OCI-LY7 (cell line): ENCODE results near the gene FAM180B. TPM values are rescaled to one million over a fixed set of nuclear protein-coding genes. Genes with fewer than 3 reads are reported as not detected.

Experiments
- BruUV-seq: library from RNA; stranded (reverse); fragments of 400-500 nt; replicated peaks from 2 replicates; lab custom pipeline; 2021; lab: Mats Ljungman, UMichigan
- CTCF ChIA-PET: fragments of 300-600 bp; sonication (Branson Sonifier 250); formaldehyde crosslinking; loops from one replicate; lab custom pipeline; 2022; ENCODE audit warnings: antibody characterized with exemption; ENCODE audit not compliant: unreplicated experiment; lab: Charles Lee
- POLR2A ChIA-PET: fragments of 300-600 bp; sonication (Branson Sonifier 250); formaldehyde crosslinking; loops from one replicate; lab custom pipeline; 2022; ENCODE audit warnings: antibody characterized with exemption; lab: Charles Lee
- DNase-seq: peaks from one replicate; pipeline ENCODE4 v3.0.0-alpha.2; 2015; ENCODE audit warnings: low spot score
- H2AFZ ChIP-seq: fragments of 200-600 bp; sonication (generic), shearing (Covaris generic); 2 replicates; pipeline ENCODE4 v1.6.1; 2014; ENCODE audit warnings: mild to moderate bottlenecking, antibody characterized with exemption, low read length, moderate library complexity
- H3K27ac ChIP-seq: fragments of 200-600 bp; sonication (generic); 2 replicates; pipeline ENCODE4 v1.5.1; 2014; ENCODE audit warnings: mixed run types, low read depth, mild to moderate bottlenecking, moderate library complexity, low read length, inconsistent platforms; ENCODE audit not compliant: poor library complexity, severe bottlenecking
- H3K36me3 ChIP-seq: fragments of 200-600 bp; sonication (generic); 2 replicates; pipeline ENCODE4 v1.6.1; 2014; ENCODE audit warnings: mild to moderate bottlenecking, antibody characterized with exemption, low read length, moderate library complexity, mixed read lengths; ENCODE audit not compliant: insufficient read depth
- H3K4me1 ChIP-seq: fragments of 200-600 bp; sonication (generic); 2 replicates; pipeline ENCODE4 v1.5.1; 2014; ENCODE audit warnings: mild to moderate bottlenecking, low read length; ENCODE audit not compliant: insufficient read depth, poor library complexity, severe bottlenecking
- H3K4me2 ChIP-seq: fragments of 200-600 bp; sonication (generic); 2 replicates; pipeline ENCODE4 v1.6.1; 2014; ENCODE audit warnings: mild to moderate bottlenecking, low read length
- H3K4me3 ChIP-seq: fragments of 200-600 bp; sonication (generic); 2 replicates; pipeline ENCODE4 v1.5.1; 2014; ENCODE audit warnings: mild to moderate bottlenecking, low read depth, low read length; ENCODE audit not compliant: poor library complexity, severe bottlenecking
- H3K79me2 ChIP-seq: fragments of 200-600 bp; sonication (generic); 2 replicates; pipeline ENCODE4 v1.6.1; 2016; ENCODE audit warnings: low read depth, mild to moderate bottlenecking, low read length, moderate library complexity, mixed read lengths; ENCODE audit not compliant: insufficient read depth
- H3K9me2 ChIP-seq: fragments of 200-600 bp; sonication (generic); 2 replicates; pipeline ENCODE4 v1.6.1; 2016; ENCODE audit warnings: mild to moderate bottlenecking, low read length, mixed read lengths; ENCODE audit not compliant: insufficient read depth
- H3K9me3 ChIP-seq: fragments of 200-600 bp; sonication (generic); 2 replicates; pipeline ENCODE4 v1.6.1; 2014; ENCODE audit warnings: mild to moderate bottlenecking, mixed run types, low read length, mixed read lengths
- H4K20me1 ChIP-seq: fragments of 200-600 bp; sonication (generic); 2 replicates; pipeline ENCODE4 v1.6.1; 2014; ENCODE audit warnings: mild to moderate bottlenecking, antibody characterized with exemption, low read length, moderate library complexity, mixed read lengths; ENCODE audit not compliant: insufficient read depth
- CTCF ChIP-seq: fragments of 200-600 bp; sonication (generic); conservative IDR thresholded peaks from 2 replicates; pipeline ENCODE4 v1.5.1; 2014; ENCODE audit warnings: mild to moderate bottlenecking, antibody characterized with exemption, low read length, moderate library complexity, mixed read lengths
- EZH2phosphoT487 ChIP-seq: fragments of 200-600 bp; sonication (generic); IDR thresholded peaks from 2 replicates; pipeline ENCODE4 v1.6.1; 2018; ENCODE audit warnings: low read depth, borderline replicate concordance, mild to moderate bottlenecking, mixed run types, antibody characterized with exemption, low read length, moderate library complexity, mixed read lengths
- intact Hi-C: fragments of 100-400 bp; cut with micrococcal nuclease; formaldehyde crosslinking; loops from one replicate; pipeline ENCODE4 v1.10.0; 2022; ENCODE audit not compliant: unreplicated experiment
- total RNA-seq, 2 experiments: library from RNA; depleted of rRNA in 1 of 2; stranded (reverse); fragments of >200 nt in 1 of 2; shearing (Covaris generic) in 1 of 2; gene quantifications; 2 replicates each; pipeline ENCODE4 v1.2.3, GENCODE V29; 2014 to 2022

FAM180B gene
- total RNA-seq, 2 experiments from 2014 or later: 0.22 to 0.23 TPM

DNA sequence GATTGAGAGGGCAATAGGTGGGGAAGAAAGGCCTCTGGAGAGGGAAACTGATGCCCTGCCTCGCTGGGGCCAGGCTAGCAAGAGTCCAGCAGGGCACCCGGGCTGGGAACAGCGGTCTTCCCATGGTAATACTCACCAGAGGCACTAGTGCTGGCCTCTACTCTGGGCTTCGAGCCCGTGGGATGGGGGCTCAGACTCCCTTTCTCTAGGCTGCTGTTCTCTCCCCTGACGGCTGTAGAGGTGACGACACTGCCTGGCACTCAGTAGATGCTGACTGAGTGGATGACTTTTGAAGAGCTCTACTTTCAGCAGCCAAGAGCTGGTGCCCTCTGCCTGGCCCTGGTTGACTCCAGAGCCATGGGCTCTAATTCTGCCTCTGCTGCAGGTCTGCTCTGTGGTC lies 8.6 kb downstream of the FAM180B start:
- Histone ChIP-seq H3K36me3 (no peaks in the 10 kb centered on the region), H3K27ac (no peak overlapping the region), H3K4me2 (no peak overlapping the region), H3K9me3 (no peaks in the 10 kb centered on the region), H3K4me1 (peaks cover 6% of the 10 kb centered on the region), H3K9me2 (no peaks in the 10 kb centered on the region), H3K79me2 (no peaks in the 10 kb centered on the region), H4K20me1 (no peaks in the 10 kb centered on the region), H2AFZ (no peak overlapping the region), H3K4me3 (no peak overlapping the region)
- no peak for TF ChIP-seq CTCF
- TF ChIP-seq EZH2phosphoT487: no peak
- intact Hi-C loops: no loop called here
- ChIA-PET CTCF (no interaction called here), POLR2A (no interaction called here)
- DNase-seq: no peak
- BruUV-seq: no TSS peak

DNA sequence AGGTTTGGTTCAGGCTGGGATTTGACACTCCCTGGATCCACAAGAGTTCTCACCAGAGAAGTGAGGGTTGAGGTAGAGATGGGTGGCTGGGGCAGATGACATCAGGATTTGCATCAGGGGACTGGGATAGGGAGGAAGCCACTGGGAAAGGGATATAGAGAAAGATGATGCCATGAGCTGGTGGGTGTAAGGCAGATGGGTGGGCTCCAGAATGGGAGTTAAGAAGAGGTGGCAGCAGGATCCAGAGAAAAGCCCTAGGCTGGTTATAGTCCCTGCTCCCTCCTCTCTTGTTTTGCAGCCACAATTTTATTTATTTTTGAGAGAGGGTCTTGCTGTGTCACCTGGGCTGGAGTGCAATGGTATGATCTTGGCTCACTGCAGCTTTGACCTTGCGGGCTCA lies 9.5 kb downstream of the FAM180B start:
- DNase-seq: no peak
- H4K20me1 ChIP-seq: no peaks in the 10 kb centered on the region
- no peak overlapping the region for H3K4me3 ChIP-seq
- no peak overlapping the region for H3K27ac ChIP-seq
- H2AFZ ChIP-seq: no peak overlapping the region
- TF ChIP-seq CTCF: no peak
- no peaks in the 10 kb centered on the region for H3K79me2 ChIP-seq
- no TSS peak for BruUV-seq
- intact Hi-C loops: no loop called here
- no peak overlapping the region for H3K4me2 ChIP-seq
- no peaks in the 10 kb centered on the region for H3K36me3 ChIP-seq
- H3K9me2 ChIP-seq: no peaks in the 10 kb centered on the region
- POLR2A ChIA-PET: interaction anchor here (0.6 kb wide), 1 partner anchor 124 kb away, joined by 6 read pairs; no protein-coding TSS in a partner anchor
- peaks cover 6% of the 10 kb centered on the region for H3K4me1 ChIP-seq
- no peaks in the 10 kb centered on the region for H3K9me3 ChIP-seq
- CTCF ChIA-PET: no interaction called here

DNA sequence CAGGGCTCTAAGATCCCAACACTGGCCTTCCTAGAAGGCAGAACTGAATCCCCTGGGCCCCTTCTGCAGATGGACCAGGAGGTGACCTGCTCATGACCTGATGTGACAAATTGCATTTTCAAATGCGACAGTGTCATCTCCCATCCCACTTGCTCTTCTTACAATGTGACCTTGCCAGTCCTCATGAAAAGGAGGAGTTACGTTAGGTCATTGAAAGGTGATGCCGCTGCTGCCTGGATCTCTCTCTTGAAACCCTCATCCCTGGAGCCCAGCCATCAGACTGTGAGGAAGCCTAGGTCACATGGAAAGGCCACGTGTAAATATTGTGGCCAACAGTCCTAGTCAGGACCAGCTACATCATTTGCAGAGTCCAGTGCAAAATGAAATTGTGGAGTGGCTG lies 13.4 kb downstream of the FAM180B start:
- Histone ChIP-seq H3K9me2 (no peaks in the 10 kb centered on the region), H4K20me1 (no peaks in the 10 kb centered on the region), H2AFZ (no peak overlapping the region), H3K4me3 (no peak overlapping the region), H3K4me2 (no peak overlapping the region), H3K4me1 (no peaks in the 10 kb centered on the region), H3K9me3 (no peaks in the 10 kb centered on the region), H3K27ac (no peak overlapping the region), H3K79me2 (no peaks in the 10 kb centered on the region), H3K36me3 (no peaks in the 10 kb centered on the region)
- no TSS peak for BruUV-seq
- intact Hi-C loops: no loop called here
- POLR2A ChIA-PET: interaction anchor here (0.7 kb wide), 2 partner anchors 108 to 221 kb away, joined by 3 to 4 read pairs; no protein-coding TSS in a partner anchor
- CTCF ChIA-PET: no interaction called here
- no peak for DNase-seq
- TF ChIP-seq EZH2phosphoT487 (no peak), CTCF (no peak)
